ENCODE results near the gene FHDC1.

The FHDC1 gene

GRCh38 chr4:152917543-152918395 lies 18.4 kb upstream of the FHDC1 start:
- H3K79me1 ChIP-seq (replicated peaks; ENCODE audit: low read length, poor library complexity, severe bottlenecking): no peaks in the 10 kb centered on the region
- no peak overlapping the region for H3K23ac ChIP-seq (ENCODE audit: low read length in 2 of 2)
- H3K4me3 ChIP-seq (ENCODE audit: insufficient read depth in 1 of 2, low read depth in 1 of 2, low read length in 2 of 2): no peak overlapping the region
- no peaks in the 10 kb centered on the region for H3K27me3 ChIP-seq (ENCODE audit: control insufficient read depth in 1 of 2, insufficient read depth in 1 of 2, low read length in 2 of 2)
- no peak overlapping the region for H3K4ac ChIP-seq (ENCODE audit: low read depth in 1 of 2, low read length in 2 of 2)
- H4K91ac ChIP-seq (ENCODE audit: low read length): no peak overlapping the region
- H3K36me3 ChIP-seq (ENCODE audit: control insufficient read depth in 1 of 2, insufficient read depth in 2 of 2, low read depth in 1 of 2, low read length in 2 of 2): peaks cover 0 to 16% of the 10 kb centered on the region in 2 experiments
- H2AFZ ChIP-seq (ENCODE audit: low read depth, low read length): no peak overlapping the region
- no peak for DNase-seq
- H2BK15ac ChIP-seq (ENCODE audit: low read depth, poor library complexity, severe bottlenecking): no peak overlapping the region
- H3K27ac ChIP-seq (ENCODE audit: low read length, poor library complexity, severe bottlenecking): no peak overlapping the region
- 100% methylated on average over 2 of the region's 3 CpGs for WGBS
- H2BK120ac ChIP-seq (ENCODE audit: low read depth, low read length): no peak overlapping the region
- no peak overlapping the region for H3K4me2 ChIP-seq (ENCODE audit: low read length, poor library complexity, severe bottlenecking)
- H3K14ac ChIP-seq (ENCODE audit: low read length in 2 of 2): no peak overlapping the region
- no peak overlapping the region for H4K8ac ChIP-seq (ENCODE audit: low read length)
- H2BK5ac ChIP-seq (ENCODE audit: low read depth, low read length, poor library complexity, severe bottlenecking): no peak overlapping the region
- H3K9ac ChIP-seq (ENCODE audit: low read length): no peak overlapping the region
- no peaks in the 10 kb centered on the region for H3K4me1 ChIP-seq (ENCODE audit: control insufficient read depth, insufficient read depth, low read depth, low read length)
- H2BK12ac ChIP-seq (ENCODE audit: low read length in 2 of 2): no peak overlapping the region
- no peak overlapping the region for H2AK5ac ChIP-seq (ENCODE audit: low read length, severe bottlenecking)
- no peak overlapping the region for H3K18ac ChIP-seq (ENCODE audit: low read depth in 1 of 2, low read length in 2 of 2)
- H3K9me3 ChIP-seq (ENCODE audit: control insufficient read depth, low read length): peaks cover 30% of the 10 kb centered on the region

GRCh38 chr4:152919826-152920225 lies 16.3 kb upstream of the FHDC1 start:
- Histone ChIP-seq H2AFZ (ENCODE audit: low read depth, low read length) (no peak overlapping the region), H2BK12ac (ENCODE audit: low read length in 2 of 2) (no peak overlapping the region), H4K91ac (ENCODE audit: low read length) (no peak overlapping the region), H2BK15ac (ENCODE audit: low read depth, poor library complexity, severe bottlenecking) (no peak overlapping the region), H3K36me3 (ENCODE audit: control insufficient read depth in 1 of 2, insufficient read depth in 2 of 2, low read depth in 1 of 2, low read length in 2 of 2) (peaks cover 0 to 13% of the 10 kb centered on the region in 2 experiments), H3K79me1 (replicated peaks; ENCODE audit: low read length, poor library complexity, severe bottlenecking) (no peaks in the 10 kb centered on the region), H3K18ac (ENCODE audit: low read depth in 1 of 2, low read length in 2 of 2) (no peak overlapping the region), H3K9me3 (ENCODE audit: control insufficient read depth, low read length) (peaks cover 30% of the 10 kb centered on the region), H2BK5ac (ENCODE audit: low read depth, low read length, poor library complexity, severe bottlenecking) (no peak overlapping the region), H3K4me2 (ENCODE audit: low read length, poor library complexity, severe bottlenecking) (no peak overlapping the region), H3K4ac (ENCODE audit: low read depth in 1 of 2, low read length in 2 of 2) (no peak overlapping the region), H3K4me3 (ENCODE audit: insufficient read depth in 1 of 2, low read depth in 1 of 2, low read length in 2 of 2) (peak overlapping the region in 1 of 2 experiments; percentile 33), H3K23ac (ENCODE audit: low read length in 2 of 2) (no peak overlapping the region), H3K27ac (ENCODE audit: low read length, poor library complexity, severe bottlenecking) (no peak overlapping the region), H2BK120ac (ENCODE audit: low read depth, low read length) (no peak overlapping the region), H3K14ac (ENCODE audit: low read length in 2 of 2) (no peak overlapping the region), H2AK5ac (ENCODE audit: low read length, severe bottlenecking) (no peak overlapping the region), H3K9ac (ENCODE audit: low read length) (no peak overlapping the region), H4K8ac (ENCODE audit: low read length) (no peak overlapping the region), H3K27me3 (ENCODE audit: control insufficient read depth in 1 of 2, insufficient read depth in 1 of 2, low read length in 2 of 2) (no peaks in the 10 kb centered on the region), H3K4me1 (ENCODE audit: control insufficient read depth, insufficient read depth, low read depth, low read length) (no peaks in the 10 kb centered on the region)
- no peak for DNase-seq
- no CpG with 5 or more reads among the region's 2 CpGs for WGBS

GRCh38 chr4:152920768-152921167 lies 15.4 kb upstream of the FHDC1 start:
- WGBS: no CpG with 5 or more reads among the region's 1 CpG

GRCh38 chr4:152921284-152921683 lies 14.8 kb upstream of the FHDC1 start:
- H2AK5ac ChIP-seq (ENCODE audit: low read length, severe bottlenecking): no peak overlapping the region
- no peak overlapping the region for H3K4ac ChIP-seq (ENCODE audit: low read depth in 1 of 2, low read length in 2 of 2)
- no peak overlapping the region for H3K4me3 ChIP-seq (ENCODE audit: insufficient read depth in 1 of 2, low read depth in 1 of 2, low read length in 2 of 2)
- no peak overlapping the region for H2BK120ac ChIP-seq (ENCODE audit: low read depth, low read length)
- H2BK12ac ChIP-seq (ENCODE audit: low read length in 2 of 2): no peak overlapping the region
- no peak overlapping the region for H3K23ac ChIP-seq (ENCODE audit: low read length in 2 of 2)
- H2BK15ac ChIP-seq (ENCODE audit: low read depth, poor library complexity, severe bottlenecking): no peak overlapping the region
- H2AFZ ChIP-seq (ENCODE audit: low read depth, low read length): no peak overlapping the region
- H3K14ac ChIP-seq (ENCODE audit: low read length in 2 of 2): no peak overlapping the region
- no peak overlapping the region for H2BK5ac ChIP-seq (ENCODE audit: low read depth, low read length, poor library complexity, severe bottlenecking)
- DNase-seq: no peak
- no peak overlapping the region for H3K9ac ChIP-seq (ENCODE audit: low read length)
- no peaks in the 10 kb centered on the region for H3K4me1 ChIP-seq (ENCODE audit: control insufficient read depth, insufficient read depth, low read depth, low read length)
- peaks cover 0 to 13% of the 10 kb centered on the region in 2 experiments for H3K36me3 ChIP-seq (ENCODE audit: control insufficient read depth in 1 of 2, insufficient read depth in 2 of 2, low read depth in 1 of 2, low read length in 2 of 2)
- no peak overlapping the region for H3K18ac ChIP-seq (ENCODE audit: low read depth in 1 of 2, low read length in 2 of 2)
- H4K91ac ChIP-seq (ENCODE audit: low read length): no peak overlapping the region
- H3K79me1 ChIP-seq (replicated peaks; ENCODE audit: low read length, poor library complexity, severe bottlenecking): no peaks in the 10 kb centered on the region
- peaks cover 30% of the 10 kb centered on the region for H3K9me3 ChIP-seq (ENCODE audit: control insufficient read depth, low read length)
- H3K4me2 ChIP-seq (ENCODE audit: low read length, poor library complexity, severe bottlenecking): no peak overlapping the region
- no peaks in the 10 kb centered on the region for H3K27me3 ChIP-seq (ENCODE audit: control insufficient read depth in 1 of 2, insufficient read depth in 1 of 2, low read length in 2 of 2)
- no peak overlapping the region for H4K8ac ChIP-seq (ENCODE audit: low read length)
- no peak overlapping the region for H3K27ac ChIP-seq (ENCODE audit: low read length, poor library complexity, severe bottlenecking)

More at GRCh38 chr4:152920768-152921167, 15.4 kb upstream of the FHDC1 start:
- peak; percentile 28 for DNase-seq
- peaks cover 0 to 13% of the 10 kb centered on the region in 2 experiments for H3K36me3 ChIP-seq (ENCODE audit: control insufficient read depth in 1 of 2, insufficient read depth in 2 of 2, low read depth in 1 of 2, low read length in 2 of 2)
- H3K9me3 ChIP-seq (ENCODE audit: control insufficient read depth, low read length): peaks cover 30% of the 10 kb centered on the region
- H2BK12ac ChIP-seq (ENCODE audit: low read length in 2 of 2): no peak overlapping the region
- no peak overlapping the region for H3K4ac ChIP-seq (ENCODE audit: low read depth in 1 of 2, low read length in 2 of 2)
- no peak overlapping the region for H4K8ac ChIP-seq (ENCODE audit: low read length)
- H3K27ac ChIP-seq (ENCODE audit: low read length, poor library complexity, severe bottlenecking): no peak overlapping the region
- H2BK5ac ChIP-seq (ENCODE audit: low read depth, low read length, poor library complexity, severe bottlenecking): no peak overlapping the region
- no peak overlapping the region for H3K4me2 ChIP-seq (ENCODE audit: low read length, poor library complexity, severe bottlenecking)
- H3K23ac ChIP-seq (ENCODE audit: low read length in 2 of 2): no peak overlapping the region
- H3K14ac ChIP-seq (ENCODE audit: low read length in 2 of 2): no peak overlapping the region
- H3K4me3 ChIP-seq (ENCODE audit: insufficient read depth in 1 of 2, low read depth in 1 of 2, low read length in 2 of 2): no peak overlapping the region
- no peaks in the 10 kb centered on the region for H3K79me1 ChIP-seq (replicated peaks; ENCODE audit: low read length, poor library complexity, severe bottlenecking)
- no peak overlapping the region for H3K18ac ChIP-seq (ENCODE audit: low read depth in 1 of 2, low read length in 2 of 2)
- no peak overlapping the region for H2BK15ac ChIP-seq (ENCODE audit: low read depth, poor library complexity, severe bottlenecking)
- H3K9ac ChIP-seq (ENCODE audit: low read length): no peak overlapping the region
- no peak overlapping the region for H4K91ac ChIP-seq (ENCODE audit: low read length)
- H3K4me1 ChIP-seq (ENCODE audit: control insufficient read depth, insufficient read depth, low read depth, low read length): no peaks in the 10 kb centered on the region
- H3K27me3 ChIP-seq (ENCODE audit: control insufficient read depth in 1 of 2, insufficient read depth in 1 of 2, low read length in 2 of 2): no peaks in the 10 kb centered on the region
- H2BK120ac ChIP-seq (ENCODE audit: low read depth, low read length): no peak overlapping the region
- H2AK5ac ChIP-seq (ENCODE audit: low read length, severe bottlenecking): no peak overlapping the region
- H2AFZ ChIP-seq (ENCODE audit: low read depth, low read length): no peak overlapping the region
